Activated CD4-positive, CD25-positive, alpha-beta regulatory T cell treated with anti-CD3 and anti-CD28 coated beads, Interleukin-2, amount 50 U/mL, for 72 hours (primary cell): ENCODE measurements around the gene KRT17.

Experiments used
- DNase-seq: peaks from one replicate; pipeline ENCODE4 v3.0.0; 2021

Gene KRT17

GRCh38 chr17:41624208-41625101, at the start of gene KRT17:
Gene KRT17, minus strand, starts transcription at chr17:41624575. Its CDS starts 66 bp downstream, at chr17:41624509.
- DNase-seq = no peak

DNA sequence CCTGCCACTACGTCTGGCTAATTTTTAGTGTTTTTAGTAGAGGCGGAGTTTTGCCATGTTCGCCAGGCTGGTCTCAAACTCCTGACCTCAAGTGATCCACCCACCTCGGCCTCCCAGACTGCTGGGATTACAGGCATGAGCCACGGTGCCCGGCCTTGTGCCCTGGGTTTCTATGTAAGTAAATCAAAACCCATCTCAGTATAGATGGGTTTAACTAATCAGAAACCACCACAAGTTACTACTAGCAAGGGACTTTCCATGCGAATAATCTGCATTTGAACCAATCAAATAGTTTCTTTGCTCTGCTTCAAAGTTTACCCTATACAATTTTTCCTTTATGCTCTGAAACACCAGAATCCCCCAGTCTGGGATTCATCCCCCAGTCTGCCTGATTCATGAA, 47.8 kb upstream of the KRT17 start:
- DNase-seq = no peak

DNA sequence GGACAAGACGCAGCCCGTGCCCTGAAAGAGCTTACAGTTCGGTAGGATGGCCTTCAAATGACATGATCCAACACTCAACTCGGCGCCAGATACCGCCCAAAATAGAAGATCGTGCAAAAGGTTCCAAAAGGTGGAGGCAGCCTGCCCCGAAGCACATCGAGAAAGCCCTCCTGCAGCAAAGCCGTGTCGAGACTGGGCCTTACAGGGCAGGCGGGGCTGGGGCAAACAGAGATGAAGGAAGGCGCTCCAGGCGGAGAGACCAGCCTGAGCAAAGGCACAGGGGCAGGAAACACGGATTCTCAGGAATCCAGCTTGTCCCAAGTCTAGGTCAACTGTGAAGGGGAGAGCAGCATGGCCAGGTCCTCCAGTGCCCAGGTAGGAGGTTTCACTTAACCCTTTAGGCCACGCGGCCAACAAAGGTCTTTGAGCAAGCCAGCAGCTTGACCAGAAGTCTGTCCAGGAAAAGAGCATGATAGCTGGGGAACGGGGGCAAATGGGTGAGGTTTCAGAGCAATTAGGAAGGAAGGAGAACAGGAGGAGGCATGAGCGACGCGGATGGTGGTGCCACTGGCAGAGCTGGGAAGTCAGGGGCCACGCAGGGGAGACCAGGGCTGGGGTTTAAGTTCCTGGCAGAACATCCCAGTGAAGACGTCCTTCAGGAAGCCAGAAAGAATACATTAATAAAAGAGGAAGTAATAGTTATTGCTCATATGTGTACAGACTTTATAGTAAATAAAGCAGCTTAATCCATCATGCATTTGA, 43.1 kb upstream of the KRT17 start:
- DNase-seq = no peak

DNA sequence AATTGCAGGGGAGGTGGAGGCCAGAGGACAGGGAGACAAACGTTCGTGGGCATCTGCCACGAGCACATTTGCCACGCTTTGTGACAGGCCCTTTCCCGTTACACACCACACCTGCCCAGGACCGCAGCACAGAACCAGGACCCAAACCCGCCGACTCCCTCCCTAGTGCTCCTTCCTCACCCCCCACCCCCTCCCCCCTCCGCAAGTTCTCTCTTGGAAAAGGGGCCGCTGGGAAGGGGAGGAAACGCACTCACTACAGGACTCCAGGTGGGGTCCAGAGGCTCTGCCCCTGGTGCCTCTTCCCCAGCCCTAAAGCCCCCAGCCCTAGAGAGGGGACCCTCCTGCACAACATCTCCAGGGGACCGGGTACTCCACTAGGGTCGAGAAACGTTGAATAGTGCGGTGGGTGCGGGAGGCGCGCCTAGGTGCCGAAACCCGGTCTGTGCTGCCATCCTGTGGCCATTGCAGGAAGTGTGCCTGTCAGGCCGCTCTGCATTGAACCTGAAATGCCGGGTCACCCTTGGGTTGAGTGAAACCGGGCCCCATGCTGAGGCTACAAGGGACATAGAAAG, 42.4 kb upstream of the KRT17 start:
- DNase-seq = peak; percentile 91

- DNase-seq = peak; percentile 61
Observed at GRCh38 chr17:41666237-41666641, 41.9 kb upstream of the KRT17 start.

DNA sequence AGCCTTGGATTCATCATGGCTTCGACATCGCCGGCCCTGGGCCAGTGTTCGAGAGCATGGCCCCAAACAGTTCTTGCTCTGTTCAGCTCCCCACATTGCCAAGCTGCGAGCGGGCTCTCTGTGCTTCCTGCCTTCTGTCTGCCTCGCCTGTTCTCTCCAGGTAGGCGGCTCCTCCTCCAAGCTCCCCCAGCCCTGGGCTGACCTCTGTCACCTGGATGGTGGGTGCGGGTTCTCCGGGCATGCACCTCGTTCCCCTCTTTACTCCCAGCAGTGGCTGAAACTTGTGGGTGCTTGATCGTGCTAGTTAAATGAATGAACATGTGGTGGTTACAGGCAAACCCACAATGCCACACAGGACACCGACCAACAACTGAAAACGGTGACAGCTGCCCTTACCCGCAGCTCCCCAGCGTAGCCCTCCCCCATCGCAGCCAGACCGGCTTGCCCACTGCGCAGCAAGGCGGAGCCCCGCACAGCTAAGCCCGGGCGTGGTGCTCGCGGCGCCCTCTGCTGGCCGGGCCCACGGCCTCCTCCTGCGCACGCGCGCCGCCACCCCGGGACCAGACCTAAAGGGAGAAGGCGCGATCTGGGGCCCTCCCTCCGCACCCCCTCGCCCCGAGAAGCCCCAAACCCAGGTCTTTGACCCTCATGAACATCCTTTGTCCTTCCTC, 41.3 kb upstream of the KRT17 start:
- peak; percentile 96 for DNase-seq

DNA sequence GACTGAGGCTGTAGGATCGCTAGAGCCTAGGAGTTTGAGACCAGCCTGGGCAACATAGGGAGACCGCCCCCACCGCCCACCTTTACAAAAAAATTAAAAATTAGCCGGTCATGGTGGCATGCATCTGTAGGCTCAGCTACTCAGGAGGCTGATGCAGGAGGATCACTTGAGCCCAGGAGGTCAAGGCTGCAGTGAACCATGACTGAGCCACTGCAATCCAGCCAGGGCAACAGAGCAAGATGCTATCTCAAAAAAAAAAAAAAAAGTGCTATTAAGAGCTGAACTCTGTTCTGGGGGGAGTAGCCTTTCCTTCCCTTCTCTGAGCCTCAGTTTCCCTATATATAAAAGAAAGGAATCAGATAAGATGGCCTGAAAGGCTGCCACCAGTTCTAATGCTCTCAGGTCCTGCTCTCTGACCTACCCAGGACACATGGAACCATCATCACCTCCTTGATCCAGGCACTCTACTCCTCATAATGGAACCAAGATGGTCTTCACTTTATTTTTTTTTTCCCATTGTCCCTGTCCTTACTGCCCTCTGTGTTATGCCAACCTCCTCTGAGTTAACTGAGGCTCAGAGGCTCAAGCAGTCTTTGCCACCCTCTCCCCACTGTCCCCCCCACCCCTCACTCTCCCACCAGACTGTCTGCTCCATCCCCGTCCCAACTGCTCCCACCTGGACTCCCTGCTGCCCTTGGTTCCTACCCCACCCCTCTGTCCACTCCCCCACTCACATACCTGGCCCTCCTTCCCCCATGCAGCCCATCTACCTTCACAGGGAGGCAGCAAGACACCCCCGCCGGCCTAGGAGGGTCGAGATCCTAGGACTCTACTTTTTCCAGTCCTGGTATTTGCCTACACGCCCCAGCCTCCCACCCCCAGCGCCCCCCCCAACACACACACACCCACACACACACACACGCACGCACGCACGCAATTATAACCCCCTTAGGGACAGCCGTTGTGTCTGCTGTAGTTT, 40.5 kb upstream of the KRT17 start:
- DNase-seq = no peak

DNA sequence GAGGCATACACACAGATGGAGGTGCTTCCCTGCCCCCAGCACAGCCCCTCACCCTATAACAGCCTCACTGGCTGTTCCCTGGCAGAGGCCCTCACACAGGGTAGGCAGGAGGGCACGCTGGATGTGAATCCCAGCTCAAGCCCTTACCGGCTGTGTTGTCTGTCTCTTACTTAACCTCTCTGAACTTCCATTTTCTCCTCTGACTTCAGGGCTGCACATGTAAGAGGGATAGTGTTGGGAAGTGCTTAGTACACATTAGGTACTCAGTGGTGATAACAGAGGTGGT, 39.7 kb upstream of the KRT17 start:
- no peak for DNase-seq

GRCh38 chr17:41663451-41664171, 39.2 kb upstream of the KRT17 start:
- no peak for DNase-seq

- no peak for DNase-seq
Observed at GRCh38 chr17:41660221-41660711, 35.9 kb upstream of the KRT17 start.

- no peak for DNase-seq
Observed at GRCh38 chr17:41659427-41660212, 35.2 kb upstream of the KRT17 start.

- no peak for DNase-seq
Observed at GRCh38 chr17:41658846-41659245, 34.5 kb upstream of the KRT17 start.

DNA sequence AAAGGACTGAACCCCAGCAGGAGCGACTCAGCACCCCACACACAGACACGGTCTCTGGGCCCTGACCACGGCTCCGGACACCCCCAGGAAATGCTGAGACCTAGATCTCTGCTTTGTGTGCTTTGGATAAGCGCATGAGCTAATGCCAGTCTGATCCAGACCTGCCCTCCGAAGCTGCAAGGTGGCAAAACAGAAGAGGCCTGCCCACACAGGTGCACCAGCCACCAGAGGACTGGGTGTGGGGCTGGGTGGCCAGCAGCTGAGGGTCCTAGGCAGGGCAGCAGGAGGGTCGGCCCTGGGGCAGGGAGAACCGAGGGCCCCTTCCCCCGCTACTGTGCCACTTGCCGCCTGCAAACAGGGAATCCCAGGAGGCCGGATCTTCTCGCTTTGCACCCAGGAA, 33.6 kb upstream of the KRT17 start:
- no peak for DNase-seq

GRCh38 chr17:41657176-41657754, 32.9 kb upstream of the KRT17 start:
- no peak for DNase-seq

- DNase-seq = no peak
Observed at GRCh38 chr17:41656249-41657023, 32.1 kb upstream of the KRT17 start.

- DNase-seq = no peak
Observed at GRCh38 chr17:41655611-41656111, 31.3 kb upstream of the KRT17 start.

GRCh38 chr17:41654678-41655607, 30.6 kb upstream of the KRT17 start:
- DNase-seq = no peak
